ENCODE measurements around the gene HOXD8.

HOXD8 gene

DNA sequence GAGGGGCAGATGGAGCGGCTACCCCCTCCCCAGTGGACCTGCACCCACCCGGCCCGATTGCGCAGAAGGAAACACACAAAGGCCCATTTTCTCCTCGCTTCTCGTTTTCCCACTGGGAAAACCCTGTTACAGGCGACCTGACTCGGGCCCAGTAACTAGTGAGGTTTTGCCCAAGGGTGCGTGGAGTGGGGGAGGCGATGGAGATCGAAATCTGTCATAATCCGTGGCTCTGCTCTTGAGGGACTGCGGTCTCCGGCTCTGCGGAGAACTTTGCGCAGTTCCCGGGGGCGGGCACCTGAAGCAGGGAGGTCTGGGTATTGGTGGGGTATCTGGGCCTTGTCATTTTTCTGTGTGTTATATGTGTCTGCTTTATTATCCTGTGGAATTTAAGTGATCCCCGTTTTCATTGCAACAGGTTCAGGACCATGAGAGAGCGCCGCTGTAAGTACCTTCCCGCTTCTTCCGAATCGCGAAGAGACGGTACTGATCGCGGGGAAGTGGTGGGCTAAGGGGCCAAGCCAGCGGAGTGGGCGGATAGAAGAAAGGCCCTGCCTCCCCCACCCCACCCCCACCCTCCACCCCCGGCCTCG lies 17.8 kb downstream of the HOXD8 start:
- POLR2A ChIA-PET, result no interaction called here
- Histone ChIP-seq H3K9me3 (ENCODE audit: control insufficient read depth, insufficient read depth, low read depth, low read length) (no peaks in the 10 kb centered on the region), H3K4me3 (ENCODE audit: low read depth, low read length) (no peak overlapping the region), H3K27ac (ENCODE audit: extremely low read depth, low read depth, low read length) (no peak overlapping the region; the same call in 1 of the 2 replicates), H3K4me1 (ENCODE audit: control insufficient read depth, insufficient read depth, low read length) (peaks cover 15% of the 10 kb centered on the region), H3K36me3 (ENCODE audit: control insufficient read depth in 2 of 2, insufficient read depth in 1 of 2, low read length in 2 of 2) (peaks cover 0 to 22% of the 10 kb centered on the region in 2 experiments; a peak in 1 of 3 replicates)
- CTCF ChIA-PET, result no interaction called here
- TF ChIP-seq, protein P1, sequence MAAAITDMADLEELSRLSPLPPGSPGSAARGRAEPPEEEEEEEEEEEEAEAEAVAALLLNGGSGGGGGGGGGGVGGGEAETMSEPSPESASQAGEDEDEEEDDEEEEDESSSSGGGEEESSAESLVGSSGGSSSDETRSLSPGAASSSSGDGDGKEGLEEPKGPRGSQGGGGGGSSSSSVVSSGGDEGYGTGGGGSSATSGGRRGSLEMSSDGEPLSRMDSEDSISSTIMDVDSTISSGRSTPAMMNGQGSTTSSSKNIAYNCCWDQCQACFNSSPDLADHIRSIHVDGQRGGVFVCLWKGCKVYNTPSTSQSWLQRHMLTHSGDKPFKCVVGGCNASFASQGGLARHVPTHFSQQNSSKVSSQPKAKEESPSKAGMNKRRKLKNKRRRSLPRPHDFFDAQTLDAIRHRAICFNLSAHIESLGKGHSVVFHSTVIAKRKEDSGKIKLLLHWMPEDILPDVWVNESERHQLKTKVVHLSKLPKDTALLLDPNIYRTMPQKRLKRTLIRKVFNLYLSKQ (tag by site-specific recombination; IDR thresholded peaks at IDR 0.05; ENCODE audit: borderline replicate concordance), result no peak
- TF ChIP-seq ZSCAN30 (tag by site-specific recombination; IDR thresholded peaks at IDR 0.05) (no peak), HOXC10 (CRISPR knock-in tag; IDR thresholded peaks at IDR 0.05) (no peak), ZNF2 (tag by site-specific recombination; IDR thresholded peaks at IDR 0.05) (no peak), GLI4 (tag by site-specific recombination; IDR thresholded peaks at IDR 0.05) (no peak), ZNF433 (tag by site-specific recombination; IDR thresholded peaks at IDR 0.05; ENCODE audit: low read depth) (no peak), ZNF366 (tag by site-specific recombination; conservative IDR thresholded peaks at IDR 0.05) (no peak), ZNF521 (tag by site-specific recombination; IDR thresholded peaks at IDR 0.05) (no peak), ZBTB20 (tag by site-specific recombination; IDR thresholded peaks at IDR 0.05) (no peak), ZNF341 (tag by site-specific recombination; IDR thresholded peaks at IDR 0.05; ENCODE audit: low read depth) (no peak), ZFP69B (tag by site-specific recombination; IDR thresholded peaks at IDR 0.05) (no peak), BCL11B (tag by site-specific recombination; IDR thresholded peaks at IDR 0.05; ENCODE audit: low read depth) (no peak), SP3 (tag by site-specific recombination; IDR thresholded peaks at IDR 0.05) (no peak), SALL2 (tag by site-specific recombination; IDR thresholded peaks at IDR 0.05; ENCODE audit: borderline replicate concordance) (no peak), FEZF1 (tag by site-specific recombination; IDR thresholded peaks at IDR 0.05) (no peak), ZNF302 (tag by site-specific recombination; IDR thresholded peaks at IDR 0.05; ENCODE audit: low read depth) (no peak)
- TF ChIP-seq, protein P2, sequence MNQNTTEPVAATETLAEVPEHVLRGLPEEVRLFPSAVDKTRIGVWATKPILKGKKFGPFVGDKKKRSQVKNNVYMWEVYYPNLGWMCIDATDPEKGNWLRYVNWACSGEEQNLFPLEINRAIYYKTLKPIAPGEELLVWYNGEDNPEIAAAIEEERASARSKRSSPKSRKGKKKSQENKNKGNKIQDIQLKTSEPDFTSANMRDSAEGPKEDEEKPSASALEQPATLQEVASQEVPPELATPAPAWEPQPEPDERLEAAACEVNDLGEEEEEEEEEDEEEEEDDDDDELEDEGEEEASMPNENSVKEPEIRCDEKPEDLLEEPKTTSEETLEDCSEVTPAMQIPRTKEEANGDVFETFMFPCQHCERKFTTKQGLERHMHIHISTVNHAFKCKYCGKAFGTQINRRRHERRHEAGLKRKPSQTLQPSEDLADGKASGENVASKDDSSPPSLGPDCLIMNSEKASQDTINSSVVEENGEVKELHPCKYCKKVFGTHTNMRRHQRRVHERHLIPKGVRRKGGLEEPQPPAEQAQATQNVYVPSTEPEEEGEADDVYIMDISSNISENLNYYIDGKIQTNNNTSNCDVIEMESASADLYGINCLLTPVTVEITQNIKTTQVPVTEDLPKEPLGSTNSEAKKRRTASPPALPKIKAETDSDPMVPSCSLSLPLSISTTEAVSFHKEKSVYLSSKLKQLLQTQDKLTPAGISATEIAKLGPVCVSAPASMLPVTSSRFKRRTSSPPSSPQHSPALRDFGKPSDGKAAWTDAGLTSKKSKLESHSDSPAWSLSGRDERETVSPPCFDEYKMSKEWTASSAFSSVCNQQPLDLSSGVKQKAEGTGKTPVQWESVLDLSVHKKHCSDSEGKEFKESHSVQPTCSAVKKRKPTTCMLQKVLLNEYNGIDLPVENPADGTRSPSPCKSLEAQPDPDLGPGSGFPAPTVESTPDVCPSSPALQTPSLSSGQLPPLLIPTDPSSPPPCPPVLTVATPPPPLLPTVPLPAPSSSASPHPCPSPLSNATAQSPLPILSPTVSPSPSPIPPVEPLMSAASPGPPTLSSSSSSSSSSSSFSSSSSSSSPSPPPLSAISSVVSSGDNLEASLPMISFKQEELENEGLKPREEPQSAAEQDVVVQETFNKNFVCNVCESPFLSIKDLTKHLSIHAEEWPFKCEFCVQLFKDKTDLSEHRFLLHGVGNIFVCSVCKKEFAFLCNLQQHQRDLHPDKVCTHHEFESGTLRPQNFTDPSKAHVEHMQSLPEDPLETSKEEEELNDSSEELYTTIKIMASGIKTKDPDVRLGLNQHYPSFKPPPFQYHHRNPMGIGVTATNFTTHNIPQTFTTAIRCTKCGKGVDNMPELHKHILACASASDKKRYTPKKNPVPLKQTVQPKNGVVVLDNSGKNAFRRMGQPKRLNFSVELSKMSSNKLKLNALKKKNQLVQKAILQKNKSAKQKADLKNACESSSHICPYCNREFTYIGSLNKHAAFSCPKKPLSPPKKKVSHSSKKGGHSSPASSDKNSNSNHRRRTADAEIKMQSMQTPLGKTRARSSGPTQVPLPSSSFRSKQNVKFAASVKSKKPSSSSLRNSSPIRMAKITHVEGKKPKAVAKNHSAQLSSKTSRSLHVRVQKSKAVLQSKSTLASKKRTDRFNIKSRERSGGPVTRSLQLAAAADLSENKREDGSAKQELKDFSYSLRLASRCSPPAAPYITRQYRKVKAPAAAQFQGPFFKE (tag by site-specific recombination; IDR thresholded peaks at IDR 0.05; ENCODE audit: borderline replicate concordance), result no peak
- TF ChIP-seq, protein P3, sequence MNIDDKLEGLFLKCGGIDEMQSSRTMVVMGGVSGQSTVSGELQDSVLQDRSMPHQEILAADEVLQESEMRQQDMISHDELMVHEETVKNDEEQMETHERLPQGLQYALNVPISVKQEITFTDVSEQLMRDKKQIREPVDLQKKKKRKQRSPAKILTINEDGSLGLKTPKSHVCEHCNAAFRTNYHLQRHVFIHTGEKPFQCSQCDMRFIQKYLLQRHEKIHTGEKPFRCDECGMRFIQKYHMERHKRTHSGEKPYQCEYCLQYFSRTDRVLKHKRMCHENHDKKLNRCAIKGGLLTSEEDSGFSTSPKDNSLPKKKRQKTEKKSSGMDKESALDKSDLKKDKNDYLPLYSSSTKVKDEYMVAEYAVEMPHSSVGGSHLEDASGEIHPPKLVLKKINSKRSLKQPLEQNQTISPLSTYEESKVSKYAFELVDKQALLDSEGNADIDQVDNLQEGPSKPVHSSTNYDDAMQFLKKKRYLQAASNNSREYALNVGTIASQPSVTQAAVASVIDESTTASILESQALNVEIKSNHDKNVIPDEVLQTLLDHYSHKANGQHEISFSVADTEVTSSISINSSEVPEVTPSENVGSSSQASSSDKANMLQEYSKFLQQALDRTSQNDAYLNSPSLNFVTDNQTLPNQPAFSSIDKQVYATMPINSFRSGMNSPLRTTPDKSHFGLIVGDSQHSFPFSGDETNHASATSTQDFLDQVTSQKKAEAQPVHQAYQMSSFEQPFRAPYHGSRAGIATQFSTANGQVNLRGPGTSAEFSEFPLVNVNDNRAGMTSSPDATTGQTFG (tag by site-specific recombination; IDR thresholded peaks at IDR 0.05; ENCODE audit: borderline replicate concordance), result no peak
- TF ChIP-seq, protein P4, sequence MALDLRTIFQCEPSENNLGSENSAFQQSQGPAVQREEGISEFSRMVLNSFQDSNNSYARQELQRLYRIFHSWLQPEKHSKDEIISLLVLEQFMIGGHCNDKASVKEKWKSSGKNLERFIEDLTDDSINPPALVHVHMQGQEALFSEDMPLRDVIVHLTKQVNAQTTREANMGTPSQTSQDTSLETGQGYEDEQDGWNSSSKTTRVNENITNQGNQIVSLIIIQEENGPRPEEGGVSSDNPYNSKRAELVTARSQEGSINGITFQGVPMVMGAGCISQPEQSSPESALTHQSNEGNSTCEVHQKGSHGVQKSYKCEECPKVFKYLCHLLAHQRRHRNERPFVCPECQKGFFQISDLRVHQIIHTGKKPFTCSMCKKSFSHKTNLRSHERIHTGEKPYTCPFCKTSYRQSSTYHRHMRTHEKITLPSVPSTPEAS (tag by site-specific recombination; IDR thresholded peaks at IDR 0.05), result no peak
